Esophagus mucosa (tissue), 1 donor: ENCODE results near the gene MATN1. TPM values are rescaled to one million over a fixed set of nuclear protein-coding genes. Genes with fewer than 3 reads are reported as not detected.
A peak's percentile ranks its signal among the peaks of the same experiment; 100 is the strongest.

Source experiments
- ATAC-seq: fragments of 200-7000 bp; cut with Tn5 transposase; one replicate; pipeline ENCODE4 v1.9.1; 2020
- total RNA-seq: library from RNA; stranded (reverse); gene quantifications from one replicate; pipeline ENCODE4 v1.2.4, GENCODE V29; 2023
- donor health status: DM: yes; HTN: yes; CAD: no.

Gene MATN1
- total RNA-seq, 1 donor from 2014 or later = not detected

DNA sequence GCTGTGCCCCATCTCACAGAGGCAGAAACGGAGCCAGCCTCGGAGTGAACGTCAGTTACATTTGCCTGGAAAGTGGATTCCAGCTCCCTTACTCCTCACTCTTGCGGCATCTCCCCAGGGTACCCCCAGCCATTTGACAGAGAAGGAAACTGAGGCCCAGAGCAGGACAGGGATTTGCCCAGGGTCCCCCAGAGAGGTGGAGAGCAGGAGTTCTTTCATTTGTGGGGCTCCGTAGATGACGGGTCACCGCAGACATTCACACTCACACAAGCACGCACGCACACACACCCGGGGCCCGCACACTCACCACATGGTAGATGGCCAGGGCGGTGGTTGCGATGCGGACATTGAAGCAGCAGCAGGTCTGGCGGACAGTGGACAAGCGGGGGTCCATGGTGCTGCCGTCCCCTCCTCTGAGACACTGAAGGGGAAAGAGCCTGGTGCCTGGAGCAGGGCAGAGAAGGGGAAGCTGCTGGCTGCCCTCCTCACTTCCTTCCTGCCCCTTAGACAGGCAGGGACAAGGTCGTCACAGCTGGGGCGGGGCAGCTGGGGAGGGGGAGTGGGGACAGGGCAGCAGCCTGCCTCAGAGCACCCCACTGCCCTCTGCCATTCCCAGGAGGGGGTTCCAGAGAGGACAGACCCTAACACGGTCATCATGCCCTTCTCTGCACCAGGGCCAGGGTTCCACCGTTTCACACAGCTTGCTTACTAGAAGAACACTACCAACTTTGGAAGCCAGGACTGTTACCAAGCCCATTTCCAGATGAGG, 34.2 kb upstream of the MATN1 start, which contains the start of gene LAPTM5:
TSS of gene LAPTM5 (minus strand) at position 423 of the 769 bp plus-strand sequence. CDS start at position 394, 29 bp downstream.
- peak; percentile 27 for ATAC-seq

DNA sequence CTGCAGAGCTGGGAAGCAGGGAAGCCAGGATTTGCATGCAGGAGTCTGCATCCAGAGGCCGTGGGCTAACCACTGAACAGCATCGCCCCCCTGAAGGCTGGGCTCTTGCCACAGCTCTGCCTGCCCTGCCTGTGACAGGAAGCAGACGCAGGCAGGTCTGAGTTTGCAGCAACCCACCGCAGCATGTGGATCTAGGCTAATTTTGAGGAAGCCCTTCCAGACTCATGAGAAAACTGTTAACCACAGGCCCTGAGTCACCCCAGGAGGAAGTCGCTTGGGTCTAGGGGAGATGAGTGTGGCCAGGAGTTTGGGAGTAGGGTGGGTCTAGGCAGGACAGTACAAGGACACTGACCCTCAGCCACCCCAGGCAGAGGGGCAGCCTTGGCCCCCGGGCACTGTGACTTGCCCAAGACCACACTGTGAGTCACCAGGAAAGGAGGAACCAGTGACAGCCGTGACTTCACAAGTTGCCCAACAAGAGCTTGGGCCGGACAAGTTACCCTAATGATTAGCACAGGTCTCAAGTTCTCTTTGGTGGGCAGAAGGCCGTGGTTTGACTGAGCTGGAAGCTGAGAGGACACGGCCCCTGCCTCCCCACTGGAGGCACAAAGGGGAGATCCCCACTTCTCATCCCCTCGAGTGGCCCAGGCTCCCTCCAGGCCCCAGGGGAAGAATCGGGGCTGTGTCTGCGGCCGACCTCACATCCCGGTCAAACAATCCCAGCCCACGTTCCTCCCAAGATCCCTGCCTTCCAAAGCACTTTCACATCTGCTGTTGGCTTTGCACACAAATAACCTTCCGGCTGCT, 33.4 kb upstream of the MATN1 start:
- peak; percentile 58 for ATAC-seq

DNA sequence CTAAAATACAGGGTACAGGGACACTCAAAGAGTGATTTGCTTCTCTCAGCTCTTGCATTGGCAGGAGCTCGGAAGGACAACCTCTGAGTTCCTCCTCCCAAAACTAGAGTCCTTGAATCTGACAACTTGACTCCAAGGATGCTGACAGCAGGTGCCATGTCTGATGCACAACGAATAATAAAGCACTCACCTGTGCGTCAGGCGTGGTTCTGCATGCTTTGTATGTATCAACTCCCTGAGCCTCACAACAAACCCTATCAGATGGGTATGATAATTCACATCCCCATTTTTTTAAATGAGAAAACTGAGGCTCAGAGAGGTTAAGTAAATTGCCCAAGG, 32.8 kb upstream of the MATN1 start:
- no peak for ATAC-seq

- no peak for ATAC-seq
Measured at GRCh38 chr1:30755746-30756145, 32.4 kb upstream of the MATN1 start.

DNA sequence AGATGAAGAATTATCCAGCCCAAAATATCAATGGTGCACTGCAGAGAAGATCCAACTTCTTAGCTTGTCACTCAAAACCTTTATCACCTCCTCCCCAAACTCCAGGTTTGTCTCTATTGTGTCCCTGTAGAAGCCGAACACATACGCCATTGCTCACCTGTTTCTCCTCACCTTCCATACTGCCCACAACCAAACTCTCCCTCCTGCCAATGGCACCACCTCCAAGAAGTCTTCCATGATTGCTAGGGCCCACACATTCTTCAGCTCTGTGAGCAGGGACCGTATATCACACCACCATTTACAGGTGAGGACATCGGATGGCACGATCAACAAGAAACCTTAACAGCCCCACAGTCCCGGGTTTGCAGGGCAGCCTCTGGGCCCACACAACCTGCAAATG, 31.9 kb upstream of the MATN1 start:
- ATAC-seq = no peak

GRCh38 chr1:30754684-30755171, 31.3 kb upstream of the MATN1 start:
- peak; percentile 56 for ATAC-seq

DNA sequence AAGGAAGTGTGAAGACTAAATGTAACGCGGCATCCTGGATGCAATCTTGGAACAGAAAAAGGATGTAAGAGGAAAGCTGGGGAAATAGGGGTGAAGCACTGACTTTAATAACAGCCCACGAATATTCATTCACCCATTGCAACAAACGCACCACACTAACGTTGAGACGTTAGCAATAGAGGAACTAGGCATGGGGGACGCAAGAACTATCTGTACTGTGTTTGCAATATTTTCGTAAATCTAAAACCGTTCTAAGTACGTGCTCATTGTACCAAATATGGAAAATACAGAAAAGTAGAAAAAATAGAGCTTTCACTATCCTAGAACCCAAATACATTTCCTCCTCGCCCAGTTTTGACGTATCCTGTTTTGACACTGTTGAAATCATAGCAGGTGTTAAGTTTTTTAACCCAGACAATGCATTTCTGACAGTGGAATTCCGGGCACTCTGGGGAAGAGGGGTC, 30.3 kb upstream of the MATN1 start:
- ATAC-seq = no peak

DNA sequence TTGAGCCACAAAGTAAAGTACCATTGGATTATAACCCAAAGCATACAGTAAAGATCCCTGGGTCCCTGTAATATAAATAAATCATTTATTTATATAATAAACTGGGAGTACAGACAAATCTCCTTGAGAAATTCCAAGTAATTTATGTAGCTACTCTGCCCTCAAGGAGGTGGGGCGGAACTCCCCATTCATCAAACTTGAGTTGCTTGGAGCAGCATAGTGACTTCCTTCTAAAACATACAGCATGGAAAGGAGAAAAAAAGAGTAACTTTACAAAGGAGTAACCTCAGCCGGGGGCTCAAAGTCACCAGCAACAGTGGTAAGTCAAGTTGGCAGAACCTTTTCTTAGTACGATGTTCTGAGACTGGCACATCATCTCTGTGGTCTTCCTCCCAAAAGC, 29.7 kb upstream of the MATN1 start:
- ATAC-seq = no peak

GRCh38 chr1:30752651-30752908, 29.2 kb upstream of the MATN1 start:
- no peak for ATAC-seq

GRCh38 chr1:30751830-30752650, 28.7 kb upstream of the MATN1 start:
- no peak for ATAC-seq

GRCh38 chr1:30750731-30751291, 27.4 kb upstream of the MATN1 start:
- peak; percentile 40 for ATAC-seq

DNA sequence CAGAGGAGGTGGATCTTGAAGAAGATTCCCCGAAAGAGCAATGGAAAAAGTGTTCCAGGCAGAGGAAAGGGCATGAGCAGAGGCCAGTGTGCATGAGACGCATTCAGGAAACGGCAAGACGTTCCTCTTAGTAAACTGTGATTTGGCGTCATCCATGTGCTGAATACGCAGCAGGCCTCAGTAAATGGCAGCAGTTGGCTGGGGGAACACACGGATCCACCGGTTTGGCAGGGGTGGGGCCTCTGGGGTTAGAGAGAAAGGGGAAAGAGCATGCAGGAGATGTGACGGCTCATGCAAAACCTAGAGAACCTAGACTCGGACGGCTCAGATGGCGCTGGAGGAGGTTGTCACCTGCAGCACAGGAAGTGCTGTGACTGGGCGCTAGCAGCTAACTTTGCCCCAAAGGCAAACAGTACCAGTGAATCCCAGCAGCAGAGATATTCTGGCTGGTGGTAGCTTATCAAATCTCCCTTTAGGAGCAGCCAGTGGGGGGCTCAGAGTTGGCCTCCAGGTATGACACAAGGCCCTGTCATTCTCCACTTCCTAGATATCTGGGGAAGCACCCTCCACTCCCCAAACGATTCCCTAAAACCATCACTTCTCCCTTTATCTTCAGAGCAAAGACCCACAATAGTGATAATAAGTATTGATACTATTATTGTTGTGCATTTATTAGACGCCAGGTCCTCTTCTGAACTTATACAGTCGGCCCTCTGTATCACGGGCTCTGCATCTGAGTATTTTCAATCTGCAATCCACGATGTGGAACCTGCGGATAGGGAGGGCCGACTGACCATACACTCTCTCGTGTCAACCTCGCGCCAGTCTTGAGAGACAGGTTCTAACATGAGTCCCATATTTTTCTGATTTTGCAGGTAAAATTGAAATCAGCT, 26.6 kb upstream of the MATN1 start:
- ATAC-seq = peak; percentile 10

DNA sequence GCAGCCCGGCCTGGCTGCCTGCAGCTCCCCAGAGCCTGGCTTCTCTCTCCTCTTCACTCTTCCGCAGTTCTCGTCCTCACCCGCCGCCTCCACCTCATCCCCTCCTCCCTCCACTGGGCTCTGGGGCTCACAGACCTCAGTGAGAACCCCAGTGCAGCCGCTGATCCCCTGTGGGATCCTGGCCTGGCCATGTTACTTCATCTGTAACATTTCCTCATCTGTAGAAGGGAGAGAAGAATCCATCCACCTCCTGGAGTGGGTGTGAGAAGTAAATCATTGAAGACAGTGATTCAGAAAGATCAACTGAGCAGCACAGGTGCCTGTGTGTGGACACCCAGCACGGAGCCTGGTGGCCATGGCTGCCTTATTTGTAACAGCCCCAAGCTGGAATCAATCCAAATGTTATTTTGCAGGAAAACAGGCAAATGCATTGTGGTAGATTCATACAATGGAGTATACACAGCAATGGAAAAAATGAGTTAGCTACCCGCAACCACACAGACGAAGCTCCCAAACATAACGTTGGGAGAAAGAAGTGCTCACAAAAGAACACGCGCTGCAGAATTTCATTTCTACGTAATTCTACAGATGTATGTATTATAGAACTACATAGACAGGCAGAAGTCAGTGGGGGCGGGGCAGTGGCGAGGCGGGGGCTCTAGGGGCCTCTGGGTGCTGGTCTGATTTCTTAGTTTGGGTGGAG, 25.5 kb upstream of the MATN1 start:
- ATAC-seq = no peak

- ATAC-seq = peak; percentile 53
Measured at GRCh38 chr1:30748098-30748698, 24.8 kb upstream of the MATN1 start.

- no peak for ATAC-seq
Measured at GRCh38 chr1:30747033-30748008, 23.9 kb upstream of the MATN1 start.

DNA sequence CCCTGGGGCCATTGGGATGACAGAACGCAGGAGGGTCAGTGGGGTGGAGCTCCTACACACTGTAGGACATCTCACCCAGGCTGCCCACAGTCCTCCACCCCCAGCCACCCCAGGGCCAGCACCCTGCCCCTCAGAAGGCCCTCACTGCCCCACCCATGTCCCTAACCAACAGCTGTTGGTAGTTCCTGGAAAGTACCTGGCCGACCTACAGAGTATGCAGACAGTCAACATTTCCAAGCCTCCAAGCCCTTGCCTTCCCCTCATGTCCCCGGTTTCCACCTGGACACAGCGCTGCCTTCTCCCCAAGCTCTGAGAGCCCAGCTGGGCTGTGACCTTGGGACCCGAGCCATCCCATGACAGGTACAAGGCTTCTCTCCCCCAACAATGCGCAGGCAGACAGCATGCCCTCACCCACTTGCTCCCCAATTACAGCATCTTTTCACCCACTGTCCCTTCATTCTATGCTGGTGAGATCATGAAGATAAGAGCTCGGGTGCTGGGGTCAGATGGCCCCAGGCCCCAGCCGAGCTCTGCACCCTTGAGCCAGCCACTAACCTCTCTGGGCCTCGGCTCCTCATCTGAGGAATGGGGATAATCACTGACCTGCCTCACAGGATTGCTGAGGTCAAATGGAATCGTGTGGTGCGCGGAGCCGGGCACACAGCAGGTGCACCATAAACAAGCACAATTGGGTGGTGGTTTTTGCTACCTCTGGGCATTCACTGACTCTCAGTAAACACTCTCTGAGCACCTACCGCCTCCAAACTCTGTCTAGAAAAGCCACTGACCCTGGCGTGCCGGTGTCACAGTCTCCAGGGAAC, 23.0 kb upstream of the MATN1 start:
- no peak for ATAC-seq

DNA sequence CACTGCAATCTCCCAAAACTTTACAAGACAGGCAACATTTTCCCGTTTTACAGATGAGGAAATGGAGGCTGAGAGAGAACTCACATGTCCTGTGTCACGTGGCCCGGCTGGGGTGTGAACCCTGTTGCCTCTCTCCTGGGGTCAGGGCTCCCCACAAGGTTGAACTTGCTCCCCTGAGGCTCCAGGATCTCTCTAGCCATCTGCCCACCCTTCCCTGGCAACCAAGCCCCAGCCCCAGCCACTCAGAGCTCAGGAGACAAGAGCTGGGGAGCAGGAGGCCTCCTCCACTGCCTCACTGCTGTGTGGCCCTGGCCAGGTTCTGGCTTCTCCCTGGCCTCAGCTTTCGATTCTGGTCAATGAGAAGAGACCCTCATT, 22.4 kb upstream of the MATN1 start:
- no peak for ATAC-seq

DNA sequence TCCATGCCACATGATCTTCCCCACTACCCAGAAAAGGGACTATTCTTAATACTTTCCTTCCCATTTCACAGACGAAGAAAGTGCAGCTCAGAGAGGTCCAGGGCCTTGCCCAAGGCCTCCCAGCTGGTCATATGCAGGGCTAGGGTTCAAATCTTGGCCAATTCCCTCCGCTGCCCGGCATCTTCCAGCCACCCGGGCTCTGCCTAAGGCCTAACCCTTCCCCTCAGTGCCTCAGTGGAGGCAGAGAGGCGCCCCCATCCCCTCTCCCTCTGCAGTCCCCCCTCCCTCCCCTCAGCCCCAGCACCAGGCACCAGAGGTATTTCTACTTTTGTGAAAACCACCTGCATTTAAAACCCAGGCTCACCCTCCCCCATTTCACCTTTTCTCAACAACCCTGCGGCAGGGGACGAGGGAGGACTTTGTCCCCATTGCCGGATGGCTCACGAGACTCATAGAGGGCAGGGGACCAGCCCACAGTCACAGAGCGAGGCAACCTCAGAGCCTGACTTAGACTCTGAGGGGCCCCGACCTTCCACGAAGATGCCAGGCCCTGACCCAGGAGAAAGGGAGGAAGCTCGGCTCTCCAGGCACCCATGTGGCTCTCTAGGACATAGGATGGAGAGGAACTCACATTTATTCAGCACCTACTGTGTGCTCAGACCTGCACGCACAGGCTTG, 21.9 kb upstream of the MATN1 start:
- no peak for ATAC-seq
